ENCODE results near the gene ATIC. TPM values are rescaled to one million over a fixed set of nuclear protein-coding genes. Genes with fewer than 3 reads are reported as not detected.

The ATIC gene
- polyA plus RNA-seq, 1 donor, result 41.6 TPM

DNA sequence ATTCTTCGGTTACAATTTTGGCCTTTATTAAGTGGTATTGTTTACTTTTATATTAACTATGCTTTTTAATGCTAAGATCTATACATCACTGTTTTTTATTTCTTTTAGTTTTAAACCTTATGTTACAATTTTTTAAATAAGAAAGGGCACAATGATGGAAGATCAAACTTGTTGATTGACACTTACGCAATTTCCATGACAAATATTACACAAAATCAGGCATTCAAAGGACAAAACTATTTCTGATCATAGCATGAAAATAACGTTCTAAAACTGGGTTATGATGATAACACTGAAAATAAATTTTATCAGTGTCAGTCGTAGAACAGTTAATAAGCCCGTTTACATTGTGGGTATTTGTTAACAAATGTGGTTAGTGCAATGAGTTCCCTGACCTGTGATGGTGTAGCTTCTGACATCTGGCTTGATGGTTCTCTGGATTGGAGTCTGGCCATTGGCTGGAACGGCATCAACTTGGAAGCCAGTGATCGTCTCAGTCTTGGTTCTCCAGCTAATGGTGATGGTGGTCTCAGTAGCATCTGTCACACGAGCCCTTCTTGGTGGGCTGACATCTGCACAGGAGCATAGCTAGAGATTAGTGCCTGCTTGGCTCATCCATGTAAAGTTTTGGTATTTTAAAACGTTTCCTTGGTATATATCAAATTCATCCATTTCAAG lies 64.4 kb downstream of the ATIC start:
- DNase-seq (ENCODE audit: low read depth), result no peak

- no peak for DNase-seq (ENCODE audit: low read depth)
Observed at GRCh38 chr2:215377283-215377682, 65.4 kb downstream of the ATIC start.

DNA sequence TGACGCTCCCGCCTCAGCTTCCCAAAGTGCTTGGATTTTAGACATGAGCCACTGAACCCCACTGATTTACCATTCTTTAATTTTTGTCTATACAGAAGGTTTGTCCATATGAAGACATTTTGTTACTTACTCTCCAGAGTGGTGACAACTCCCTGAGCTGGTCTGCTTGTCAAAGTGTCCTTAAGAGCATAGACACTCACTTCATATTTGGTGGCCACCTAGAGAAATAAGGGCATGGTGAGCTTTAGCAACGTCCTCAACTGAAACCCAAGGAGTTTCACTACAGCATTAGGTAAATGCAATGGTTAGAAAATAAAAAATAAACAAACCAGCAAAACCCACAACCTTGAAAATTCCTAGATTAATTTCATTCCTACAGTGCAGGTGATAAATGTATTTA lies 66.2 kb downstream of the ATIC start:
- no peak for DNase-seq (ENCODE audit: low read depth)

GRCh38 chr2:215379039-215379438 lies 67.2 kb downstream of the ATIC start:
- DNase-seq (ENCODE audit: low read depth), result no peak

DNA sequence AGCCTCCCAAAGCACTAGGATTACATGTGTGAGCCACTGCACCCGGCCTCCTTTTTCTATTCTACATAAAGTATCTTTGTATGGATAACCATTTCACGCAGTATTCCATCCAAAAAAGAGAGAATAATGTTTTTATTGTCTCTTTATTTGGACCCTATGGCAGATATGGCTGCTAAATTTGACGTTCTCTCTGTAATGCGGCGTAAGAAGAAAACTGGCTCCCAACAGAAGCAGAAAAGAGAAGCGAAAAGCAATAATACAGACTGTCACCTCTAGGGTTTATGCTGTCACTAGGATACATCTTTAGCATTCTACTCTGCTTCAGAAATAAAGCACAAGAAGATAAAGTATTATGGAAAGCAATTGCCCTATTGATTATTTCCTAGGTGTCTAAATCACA lies 68.1 kb downstream of the ATIC start:
- no peak for DNase-seq (ENCODE audit: low read depth)

- no peak for DNase-seq (ENCODE audit: low read depth)
Observed at GRCh38 chr2:215380699-215381098, 68.8 kb downstream of the ATIC start.

- DNase-seq (ENCODE audit: low read depth), result no peak
Observed at GRCh38 chr2:215382011-215382410, 70.2 kb downstream of the ATIC start.

- no peak for DNase-seq (ENCODE audit: low read depth)
Observed at GRCh38 chr2:215382480-215382879, 70.6 kb downstream of the ATIC start.

DNA sequence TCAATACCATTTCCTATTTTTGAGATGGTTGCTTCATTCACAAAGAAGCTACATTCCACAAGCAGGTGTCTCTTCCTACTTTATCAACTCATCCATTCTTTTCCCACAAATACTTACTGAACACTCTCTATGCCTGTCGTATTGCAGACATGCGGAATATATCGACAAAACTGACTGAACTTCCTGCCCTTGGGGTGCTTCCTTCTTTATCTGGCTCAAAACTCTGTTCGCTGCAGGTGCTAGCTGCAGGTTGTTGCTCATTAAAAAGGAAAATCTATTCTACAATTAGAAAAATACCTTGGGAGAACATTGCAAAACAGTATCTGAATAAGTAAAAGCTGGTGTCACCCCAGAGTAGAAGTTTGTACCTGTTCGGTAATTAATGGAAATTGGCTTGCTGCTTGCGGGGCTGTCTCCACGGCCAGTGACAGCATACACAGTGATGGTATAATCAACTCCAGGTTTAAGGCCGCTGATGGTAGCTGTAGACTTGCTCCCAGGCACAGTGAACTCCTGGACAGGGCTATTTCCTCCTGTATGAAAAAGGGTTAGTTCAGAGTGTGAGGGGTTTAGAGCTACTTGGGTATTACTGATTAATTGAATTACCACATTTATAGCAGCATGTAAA lies 71.9 kb downstream of the ATIC start:
- DNase-seq (ENCODE audit: low read depth), result no peak

GRCh38 chr2:215384710-215385109 lies 72.9 kb downstream of the ATIC start:
- DNase-seq (ENCODE audit: low read depth), result no peak

DNA sequence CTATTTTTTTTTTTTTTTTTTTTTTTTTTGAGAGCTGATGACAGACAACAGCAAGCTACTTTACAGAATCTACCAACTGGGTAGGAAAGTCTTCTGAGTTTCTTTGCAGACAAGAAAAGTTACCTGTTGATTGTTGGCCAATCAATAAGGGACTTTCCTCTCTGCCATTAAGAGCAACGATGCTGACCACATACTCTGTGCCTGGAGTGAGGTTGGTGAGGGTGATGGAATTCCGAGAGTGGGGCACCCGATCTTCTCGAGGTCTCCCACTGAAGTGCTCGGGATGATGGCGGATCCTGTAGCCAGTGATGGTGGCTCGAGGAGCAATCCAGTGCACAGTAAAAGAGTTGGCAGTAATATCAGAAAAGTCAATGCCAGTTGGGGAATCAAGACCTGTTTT lies 74.7 kb downstream of the ATIC start:
- DNase-seq (ENCODE audit: low read depth), result no peak

GRCh38 chr2:215388002-215388728 lies 76.3 kb downstream of the ATIC start:
- no peak for DNase-seq (ENCODE audit: low read depth)

DNA sequence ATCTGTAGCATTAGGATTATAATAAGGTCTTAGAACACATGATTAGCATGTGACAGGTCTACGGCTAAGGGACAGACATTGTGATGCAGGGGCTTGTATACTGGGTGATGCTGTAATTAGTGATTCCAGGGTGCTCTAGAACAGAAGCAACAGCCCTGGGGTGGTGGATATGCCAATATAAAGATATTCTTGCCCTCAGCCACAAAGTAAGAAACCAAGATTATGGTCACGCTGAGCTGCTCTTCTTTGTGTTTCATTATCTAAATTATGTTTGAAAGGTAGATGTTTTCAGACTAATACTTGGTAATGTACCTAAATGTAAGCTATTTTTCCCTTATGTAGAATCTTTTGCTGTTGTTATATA lies 78.7 kb downstream of the ATIC start:
- no peak for DNase-seq (ENCODE audit: low read depth)

GRCh38 chr2:215391531-215391930 lies 79.7 kb downstream of the ATIC start:
- DNase-seq (ENCODE audit: low read depth), result no peak

- DNase-seq (ENCODE audit: low read depth), result no peak
Observed at GRCh38 chr2:215392164-215392563, 80.3 kb downstream of the ATIC start.

GRCh38 chr2:215392687-215393270 lies 80.9 kb downstream of the ATIC start:
- no peak for DNase-seq (ENCODE audit: low read depth)

DNA sequence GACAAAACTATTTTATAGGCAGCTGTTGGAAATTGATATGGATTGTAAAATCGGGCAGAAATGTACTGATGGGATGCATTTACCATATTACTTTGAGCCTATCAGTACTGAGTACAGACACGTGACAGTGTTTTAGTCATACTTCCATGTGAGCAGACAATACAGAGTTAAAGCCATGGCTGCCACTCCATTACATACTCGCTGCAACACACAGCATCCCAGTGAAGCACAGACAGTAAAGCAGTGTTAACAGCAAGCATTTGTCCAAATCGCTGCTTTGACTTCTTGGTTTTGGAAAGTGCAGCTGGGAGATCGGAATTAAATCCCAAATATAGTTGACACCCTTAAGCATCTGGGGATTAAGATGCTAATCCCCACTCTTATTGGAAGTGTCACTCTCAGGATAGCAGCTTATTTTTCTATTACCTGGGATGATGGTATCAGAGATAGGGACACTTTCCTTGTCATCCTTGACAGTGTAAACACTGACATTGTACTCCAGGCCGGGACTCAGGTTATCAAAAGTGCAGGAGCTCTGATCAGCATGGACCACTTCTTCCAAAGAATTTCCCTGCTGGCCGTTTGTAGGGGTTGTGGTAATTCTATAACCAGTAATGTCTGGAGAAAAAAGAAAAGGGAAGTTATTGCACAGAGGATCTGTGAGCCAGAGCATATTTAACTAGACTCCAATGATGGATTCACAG lies 82.4 kb downstream of the ATIC start:
- no peak for DNase-seq (ENCODE audit: low read depth)

- DNase-seq (ENCODE audit: low read depth), result no peak
Observed at GRCh38 chr2:215395687-215396460, 84.0 kb downstream of the ATIC start.

- DNase-seq (ENCODE audit: low read depth), result no peak
Observed at GRCh38 chr2:215396595-215397313, 84.9 kb downstream of the ATIC start.

GRCh38 chr2:215397632-215398341 lies 85.9 kb downstream of the ATIC start:
- no peak for DNase-seq (ENCODE audit: low read depth)

Data from forelimb muscle (tissue), 1 donor.